Measurements from ENCODE around the gene AURKAIP1. TPM values are rescaled to one million over a fixed set of nuclear protein-coding genes. Genes with fewer than 3 reads are reported as not detected.

Gene AURKAIP1
- polyA plus RNA-seq, 3 donors = 78.1 to 110 (median 93.9) TPM

- no peak for DNase-seq
These were observed 21.4 kb downstream of the AURKAIP1 start for GRCh38 chr1:1353389-1354151.

GRCh38 chr1:1352786-1353388 is 22.1 kb downstream of the AURKAIP1 start:
- no peak for DNase-seq

- no peak for DNase-seq
These were observed 23.2 kb downstream of the AURKAIP1 start for GRCh38 chr1:1351511-1352427.

GRCh38 chr1:1349256-1350012 is 25.6 kb downstream of the AURKAIP1 start, which contains the start of gene DVL1:
TSS of gene DVL1 (minus strand) at chr1:1349418. CDS start at chr1:1349065, 353 bp downstream.
- no peak for DNase-seq

GRCh38 chr1:1348420-1349255 is 26.4 kb downstream of the AURKAIP1 start:
- no peak for DNase-seq

GRCh38 chr1:1347663-1348419 is 27.2 kb downstream of the AURKAIP1 start:
- DNase-seq = no peak

- DNase-seq = no peak
These were observed 27.9 kb downstream of the AURKAIP1 start for GRCh38 chr1:1347026-1347595.

GRCh38 chr1:1346501-1346890 is 28.5 kb downstream of the AURKAIP1 start:
- no peak for DNase-seq

- no peak for DNase-seq
These were observed 29.0 kb downstream of the AURKAIP1 start for GRCh38 chr1:1345860-1346500.

- no peak for DNase-seq
These were observed 29.6 kb downstream of the AURKAIP1 start for GRCh38 chr1:1345384-1345783.

- no peak for DNase-seq
These were observed 30.2 kb downstream of the AURKAIP1 start for GRCh38 chr1:1344655-1345361.

GRCh38 chr1:1343811-1344421 is 31.1 kb downstream of the AURKAIP1 start:
- DNase-seq = no peak

GRCh38 chr1:1342584-1343115 is 32.4 kb downstream of the AURKAIP1 start:
- no peak for DNase-seq

- DNase-seq = no peak
These were observed 32.9 kb downstream of the AURKAIP1 start for GRCh38 chr1:1342061-1342562.

- no peak for DNase-seq
These were observed 33.4 kb downstream of the AURKAIP1 start for GRCh38 chr1:1341549-1342021.

GRCh38 chr1:1340791-1341548 is 34.0 kb downstream of the AURKAIP1 start:
- DNase-seq = no peak

Measured in renal pelvis (tissue), 4 donors.